Measurements from ENCODE around the gene TUBB2A.
"Not testable (repeated sequence)": the region's sequence is repeated elsewhere in the genome, so short reads cannot be mapped to it uniquely, and the experiment has no call there.

Gene TUBB2A

GRCh38 chr6:3156184-3157130 is 887 bp downstream of the TUBB2A start:
- not testable (repeated sequence) for DNase-seq (ENCODE audit: low read depth, low spot score)

- not testable (repeated sequence) for DNase-seq (ENCODE audit: low read depth, low spot score)
Measured at GRCh38 chr6:3155416-3155815, 1.9 kb downstream of the TUBB2A start.

- DNase-seq (ENCODE audit: low read depth, low spot score) = no peak
Measured at GRCh38 chr6:3152689-3153088, 4.7 kb downstream of the TUBB2A start.

- DNase-seq (ENCODE audit: low read depth, low spot score) = no peak
Measured at GRCh38 chr6:3151691-3152090, 5.7 kb downstream of the TUBB2A start.

- no peak for DNase-seq (ENCODE audit: low read depth, low spot score)
Measured at GRCh38 chr6:3147914-3148757, 9.2 kb downstream of the TUBB2A start.

- DNase-seq (ENCODE audit: low read depth, low spot score) = no peak
Measured at GRCh38 chr6:3144571-3144970, 12.8 kb downstream of the TUBB2A start.

- no peak for DNase-seq (ENCODE audit: low read depth, low spot score)
Measured at GRCh38 chr6:3143158-3143557, 14.2 kb downstream of the TUBB2A start.

- no peak for DNase-seq (ENCODE audit: low read depth, low spot score)
Measured at GRCh38 chr6:3142536-3142935, 14.8 kb downstream of the TUBB2A start.

- no peak for DNase-seq (ENCODE audit: low read depth, low spot score)
Measured at GRCh38 chr6:3140201-3140600, 17.1 kb downstream of the TUBB2A start.

- no peak for DNase-seq (ENCODE audit: low read depth, low spot score)
Measured at GRCh38 chr6:3139090-3139903, 18.0 kb downstream of the TUBB2A start.

- no peak for DNase-seq (ENCODE audit: low read depth, low spot score)
Measured at GRCh38 chr6:3138341-3138740, 19.0 kb downstream of the TUBB2A start.

- not testable (repeated sequence) for DNase-seq (ENCODE audit: low read depth, low spot score)
Measured at GRCh38 chr6:3137873-3138272, 19.5 kb downstream of the TUBB2A start.

GRCh38 chr6:3137057-3137777 is 20.1 kb downstream of the TUBB2A start:
- no peak for DNase-seq (ENCODE audit: low read depth, low spot score)

GRCh38 chr6:3136292-3137011 is 20.9 kb downstream of the TUBB2A start:
- DNase-seq (ENCODE audit: low read depth, low spot score) = no peak

GRCh38 chr6:3135668-3136291 is 21.6 kb downstream of the TUBB2A start:
- no peak for DNase-seq (ENCODE audit: low read depth, low spot score)

GRCh38 chr6:3133515-3133914 is 23.8 kb downstream of the TUBB2A start:
- DNase-seq (ENCODE audit: low read depth, low spot score) = no peak

- no peak for DNase-seq (ENCODE audit: low read depth, low spot score)
Measured at GRCh38 chr6:3131695-3132094, 25.6 kb downstream of the TUBB2A start.

- no peak for DNase-seq (ENCODE audit: low read depth, low spot score)
Measured at GRCh38 chr6:3128356-3129108, 28.8 kb downstream of the TUBB2A start.

GRCh38 chr6:3125815-3126214 is 31.5 kb downstream of the TUBB2A start:
- no peak for DNase-seq (ENCODE audit: low read depth, low spot score)
